GM21423 (cell line): ENCODE data around the gene ARHGEF37.
"Not testable (repeated sequence)": the region's sequence is repeated elsewhere in the genome, so short reads cannot be mapped to it uniquely, and the experiment has no call there.

ENCODE experiments used
- ATAC-seq: cut with Tn5 transposase; IDR thresholded peaks from one replicate; pipeline ENCODE4 v1.9.1; 2021; ENCODE audit warnings: mild to moderate bottlenecking, moderate library complexity; ENCODE audit not compliant: unreplicated experiment

Gene ARHGEF37

DNA sequence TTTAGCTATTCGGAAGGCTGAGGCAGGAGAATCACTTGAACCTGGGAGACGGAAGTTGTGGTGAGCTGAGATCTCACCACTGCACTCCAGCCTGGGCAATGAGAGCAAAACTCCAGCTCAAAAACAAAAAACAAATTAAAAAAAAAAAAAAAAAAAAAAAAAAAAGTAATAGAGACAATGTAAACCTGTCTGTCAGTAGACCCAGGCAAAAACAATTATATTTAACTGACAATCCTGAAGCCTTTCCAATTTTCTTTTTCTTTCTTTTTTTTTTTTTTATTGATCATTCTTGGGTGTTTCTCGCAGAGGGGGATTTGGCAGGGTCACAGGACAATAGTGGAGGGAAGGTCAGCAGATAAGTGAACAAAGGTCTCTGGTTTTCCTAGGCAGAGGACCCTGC lies 88.0 kb downstream of the ARHGEF37 start:
- ATAC-seq = not testable (repeated sequence)

DNA sequence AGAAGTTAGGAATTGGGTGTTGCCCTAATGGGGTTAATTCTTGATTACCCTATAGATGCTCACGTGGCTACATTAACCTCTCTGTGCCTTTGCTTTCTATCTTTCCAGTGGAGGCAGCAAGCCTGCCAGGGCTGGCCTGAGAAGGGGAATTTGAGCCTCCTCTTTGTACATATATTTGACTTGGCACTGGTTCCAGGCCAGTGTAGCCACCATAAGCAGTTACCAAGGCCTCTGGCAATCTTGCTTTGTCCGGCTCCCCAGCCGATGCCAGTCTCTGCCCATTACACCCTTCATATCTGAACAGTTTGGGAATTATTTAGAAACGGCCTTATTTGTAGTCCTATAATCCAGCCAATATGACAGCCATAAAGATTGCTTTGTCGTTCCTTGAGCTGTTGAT lies 90.2 kb downstream of the ARHGEF37 start:
- ATAC-seq = no peak

DNA sequence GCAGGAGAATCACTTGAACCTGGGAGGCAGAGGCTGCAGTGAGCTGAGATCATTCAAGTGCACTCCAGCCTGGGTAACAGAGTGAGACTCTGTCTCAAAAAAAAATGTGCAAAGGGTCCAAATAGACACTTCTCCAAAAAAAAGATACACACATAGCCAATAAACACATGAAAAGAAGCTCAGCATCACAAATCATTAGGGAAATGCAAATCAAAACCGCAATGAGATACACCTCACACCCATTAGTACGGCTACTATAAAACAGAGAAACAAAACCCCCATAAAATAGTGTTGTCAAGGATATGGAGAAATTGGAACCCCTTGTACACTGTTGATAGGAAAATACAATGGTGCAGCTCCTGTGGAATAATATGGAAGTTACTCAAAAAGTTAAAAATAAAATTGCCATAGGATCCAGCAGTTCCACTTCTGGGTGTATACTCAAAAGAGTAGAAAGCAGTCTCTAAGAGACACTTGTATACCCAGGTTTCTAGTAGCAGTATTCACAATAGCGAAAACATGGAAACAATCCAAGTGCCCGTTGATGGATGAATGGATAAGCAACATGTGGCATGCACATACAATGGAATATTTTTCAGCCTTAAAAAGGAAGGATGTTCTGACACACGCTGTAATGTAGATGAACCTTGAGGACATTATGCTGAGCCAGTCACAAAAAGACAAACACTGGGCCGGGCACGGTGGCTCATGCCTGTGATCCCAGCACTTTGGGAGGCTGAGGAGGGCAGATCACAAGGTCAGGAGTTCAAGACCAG lies 91.6 kb downstream of the ARHGEF37 start:
- no peak for ATAC-seq

DNA sequence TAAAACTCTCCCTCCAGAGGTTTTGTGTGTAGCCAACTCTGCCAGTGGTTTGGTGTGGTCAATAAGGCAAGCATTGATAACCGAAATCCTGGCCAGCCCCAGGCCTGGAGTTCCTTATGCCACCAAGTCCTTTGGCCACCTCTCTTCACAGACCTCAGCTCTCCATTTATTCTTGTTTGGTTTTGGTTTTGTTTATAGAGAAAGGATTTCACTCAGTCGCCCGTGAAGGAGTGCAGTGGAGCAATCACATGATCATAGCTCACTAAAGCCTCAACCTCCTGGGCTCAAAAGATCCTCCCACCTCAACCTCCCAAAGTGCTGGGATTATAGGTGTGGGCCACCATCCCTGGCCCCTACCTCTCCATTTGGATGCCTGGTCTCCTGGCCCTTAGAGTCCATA lies 93.4 kb downstream of the ARHGEF37 start:
- no peak for ATAC-seq

DNA sequence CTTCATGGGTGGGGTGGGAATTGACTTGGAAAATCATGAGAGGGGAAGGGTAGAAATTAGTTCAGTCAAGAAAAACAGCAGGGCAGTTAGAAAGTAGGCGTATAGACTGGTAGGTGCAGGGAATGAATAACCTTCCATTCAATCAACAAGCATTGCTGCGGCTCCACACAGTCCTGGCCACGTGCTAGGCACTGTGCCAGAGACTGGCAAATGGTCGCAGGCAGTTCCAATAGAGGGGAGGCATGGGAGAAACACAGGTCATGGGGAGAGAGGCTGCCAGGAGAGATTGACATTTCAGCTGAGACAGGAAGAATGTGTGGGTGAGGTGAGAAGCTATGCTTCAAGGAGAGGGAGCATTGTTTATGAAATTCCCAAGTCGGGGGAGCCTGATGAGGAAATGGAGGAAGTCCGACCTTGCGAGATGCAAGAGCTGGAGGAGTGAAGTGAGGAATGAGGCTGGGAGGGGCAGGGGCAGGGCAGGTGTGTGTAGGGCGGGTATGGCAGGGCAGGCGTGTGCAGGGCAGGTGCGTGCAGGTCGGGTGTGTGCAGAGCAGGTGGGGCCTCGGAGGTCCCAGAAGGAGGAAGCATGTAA lies 94.4 kb downstream of the ARHGEF37 start:
- no peak for ATAC-seq

DNA sequence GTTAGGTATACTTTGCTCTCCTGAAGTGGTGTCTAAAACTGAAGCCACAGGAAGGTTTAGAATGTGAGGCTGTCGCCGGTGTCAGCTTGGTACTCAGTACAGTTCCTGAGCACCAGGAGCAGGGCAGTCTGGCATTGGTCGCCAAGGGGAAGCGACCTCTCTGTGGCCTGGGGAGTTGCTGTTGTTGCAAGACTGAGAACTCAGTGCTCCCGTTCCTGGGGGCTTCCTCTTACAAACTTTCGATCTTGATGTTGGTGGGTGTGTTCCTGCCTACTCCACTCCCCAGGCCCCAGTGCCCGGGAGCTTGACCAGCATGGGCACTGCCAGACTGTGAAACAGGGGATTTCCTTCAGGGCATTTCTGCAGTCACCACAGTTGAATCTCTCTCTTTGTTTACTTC lies 96.4 kb downstream of the ARHGEF37 start:
- ATAC-seq = no peak

DNA sequence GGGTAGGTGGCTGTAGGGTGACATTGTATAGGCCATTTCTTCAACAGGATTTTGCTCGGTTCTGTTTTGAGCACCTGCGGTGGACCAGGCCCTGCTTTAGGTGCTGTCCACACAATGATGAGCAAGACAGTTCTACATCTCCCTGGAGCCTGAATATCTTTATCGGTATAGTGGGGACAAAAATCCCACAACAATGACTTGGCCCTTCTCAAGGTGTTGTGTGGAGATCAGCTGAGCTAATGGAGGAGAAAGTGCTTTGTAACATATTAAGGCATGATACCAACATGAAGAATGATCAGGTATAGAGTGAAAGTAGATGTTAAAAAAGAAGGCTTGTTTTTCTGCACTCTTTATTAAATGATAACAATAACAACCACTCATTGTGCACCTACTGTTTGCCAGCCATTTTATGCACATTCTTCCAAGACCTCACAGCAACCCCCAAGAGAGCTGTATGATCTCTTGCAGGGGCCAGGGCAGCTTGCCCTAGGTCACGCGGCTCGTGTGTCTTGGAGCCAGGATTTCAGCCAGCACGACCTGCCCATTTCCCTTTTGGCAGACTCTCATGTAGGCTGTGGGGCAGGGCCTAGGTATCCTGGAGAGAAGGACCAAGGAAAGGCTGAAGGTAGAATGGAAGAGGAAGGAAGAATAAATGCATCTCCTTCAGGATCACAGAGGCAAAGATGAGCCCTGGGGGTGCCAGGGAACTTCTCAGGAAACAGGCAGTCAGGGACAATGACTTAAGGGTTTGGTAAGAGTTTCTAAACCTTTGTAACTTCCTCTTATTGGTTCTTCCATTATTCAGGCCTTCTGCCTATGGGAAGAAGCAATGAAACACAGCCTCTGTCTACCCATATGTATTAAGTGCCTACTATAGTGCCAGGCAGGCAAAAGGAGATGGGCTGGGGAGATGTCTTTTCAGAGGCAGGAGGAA lies 98.8 kb downstream of the ARHGEF37 start:
- ATAC-seq = peak; percentile 30

DNA sequence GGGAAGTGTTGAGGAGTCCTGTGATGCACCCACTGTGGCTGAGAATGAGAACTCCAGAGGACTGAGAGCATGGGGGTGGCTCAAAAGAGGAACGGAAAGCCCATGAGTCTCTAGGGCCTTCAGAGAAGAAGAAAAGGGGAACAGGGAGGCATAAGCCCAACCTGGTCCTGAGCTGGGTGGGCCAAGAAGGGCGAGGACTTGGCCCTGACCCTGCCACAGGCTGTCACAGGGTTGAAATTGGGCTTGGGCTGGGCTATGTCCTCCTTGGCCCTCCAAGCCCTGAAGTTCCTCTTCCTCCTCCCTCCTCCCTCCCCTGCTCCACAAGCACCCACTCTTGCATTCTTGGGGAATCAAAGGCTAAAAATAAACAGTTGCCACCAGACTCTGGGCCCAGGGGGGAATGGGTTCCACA lies 99.5 kb downstream of the ARHGEF37 start:
- peak; percentile 99 for ATAC-seq

DNA sequence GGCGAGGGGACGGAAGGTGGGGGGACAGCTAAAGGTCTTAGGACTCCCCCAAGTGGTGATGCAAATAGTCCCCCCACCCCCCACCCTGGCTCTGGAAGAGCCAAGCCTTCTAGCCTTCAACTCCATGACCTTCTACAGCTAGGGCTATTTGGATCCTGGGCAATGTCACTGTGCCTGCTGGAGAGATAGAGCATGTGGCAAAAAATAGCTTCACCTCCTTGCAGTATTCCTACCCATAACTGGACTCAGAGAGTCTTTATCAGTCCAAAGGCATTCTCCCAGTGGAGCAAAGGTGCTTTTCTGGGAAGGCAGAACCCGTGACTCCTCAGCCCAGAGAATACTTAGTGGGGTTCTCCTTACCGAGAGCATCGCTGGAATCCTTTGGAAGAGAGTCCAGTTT lies 100.0 kb downstream of the ARHGEF37 start:
- no peak for ATAC-seq

DNA sequence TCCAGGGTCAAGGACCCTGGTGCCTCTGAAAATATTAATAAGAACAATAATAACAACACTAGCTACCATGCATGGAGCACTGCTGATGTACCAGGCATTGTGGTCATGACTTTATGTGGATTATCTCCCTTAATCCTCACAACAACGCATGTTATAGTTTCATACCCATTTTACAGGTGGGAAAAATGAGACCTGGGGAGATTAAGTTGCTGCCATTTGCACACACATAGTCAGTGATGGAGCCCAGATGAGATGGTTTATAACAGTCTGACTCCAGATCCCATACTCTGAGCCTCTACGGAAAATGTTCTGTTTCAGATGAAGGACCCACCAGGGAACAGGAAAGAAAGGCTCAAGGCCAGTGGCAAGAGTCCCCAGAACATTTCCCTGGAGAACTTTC lies 100.6 kb downstream of the ARHGEF37 start:
- no peak for ATAC-seq

DNA sequence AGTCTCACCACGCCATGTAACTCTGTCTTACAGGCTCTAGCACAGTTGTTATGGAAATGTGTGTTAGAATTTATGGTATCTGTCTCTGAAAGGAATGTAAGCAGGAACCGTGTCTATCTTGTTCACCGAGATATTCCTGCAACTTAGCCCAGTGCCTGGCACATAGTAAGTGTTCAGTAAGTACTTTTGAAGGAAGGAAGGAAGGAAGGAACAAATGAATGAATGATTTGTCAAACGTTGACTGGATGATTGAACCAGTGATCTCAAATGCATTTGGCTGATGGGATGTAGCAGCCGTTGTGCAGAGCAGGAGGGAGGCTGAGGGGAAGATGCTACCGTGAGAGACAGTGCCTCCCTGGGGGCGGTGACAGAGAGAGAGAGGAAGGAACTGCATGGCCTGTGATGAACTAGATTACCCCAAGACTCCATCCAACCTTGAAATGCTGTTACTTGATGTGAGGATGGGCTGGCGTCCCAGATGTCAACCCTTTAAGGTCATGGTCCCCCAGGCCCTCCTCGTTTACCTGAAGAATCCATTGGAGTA lies 101.3 kb downstream of the ARHGEF37 start:
- ATAC-seq = no peak

DNA sequence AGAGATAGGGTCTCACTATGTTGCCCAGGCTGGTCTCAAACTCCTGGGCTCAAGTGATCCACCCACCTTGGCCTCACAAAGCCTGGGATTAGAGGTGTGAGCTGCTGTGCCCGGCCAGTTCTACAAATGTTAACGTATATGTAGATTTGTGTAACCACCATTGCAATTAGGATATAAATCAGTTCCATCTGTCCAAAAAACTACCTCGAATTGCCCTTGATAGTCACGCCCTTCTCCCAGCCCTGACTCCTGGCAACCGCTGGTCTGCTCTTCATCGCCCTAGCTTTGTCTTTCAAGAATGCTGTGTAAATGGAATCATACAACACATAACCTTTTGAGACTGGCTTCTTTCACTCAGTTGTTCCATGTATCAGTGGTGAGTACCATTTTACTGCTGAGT lies 102.7 kb downstream of the ARHGEF37 start:
- ATAC-seq = no peak

DNA sequence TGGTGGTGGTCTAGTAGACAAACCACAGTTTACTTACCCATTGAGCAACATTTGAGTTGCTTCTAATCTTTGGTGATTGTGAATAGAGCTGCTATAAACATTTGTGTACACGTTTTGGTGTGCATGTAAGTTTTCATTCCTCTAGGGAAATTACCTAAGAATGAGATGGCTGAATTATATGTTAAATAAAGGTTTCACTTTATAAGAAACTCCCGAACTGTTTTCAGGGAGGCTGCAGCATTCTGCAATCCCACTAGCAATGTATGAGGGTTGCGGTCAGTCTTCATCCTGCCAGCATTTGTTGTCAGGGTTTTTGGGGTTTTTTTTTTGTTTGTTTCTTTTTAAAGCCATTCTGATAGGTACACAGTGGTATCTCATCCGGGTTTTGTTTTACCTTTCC lies 103.1 kb downstream of the ARHGEF37 start:
- ATAC-seq = no peak
